Fibroblast of the aortic adventitia (primary cell): Measurements from ENCODE around the gene RASAL3. TPM values are rescaled to one million over a fixed set of nuclear protein-coding genes. Genes with fewer than 3 reads are reported as not detected.

Experiments used
- DNase-seq: peaks from one replicate; pipeline ENCODE4 v3.0.0-alpha.2; 2010; ENCODE audit warnings: low read depth
- H3K4me3 ChIP-seq: 2 replicates; pipeline ENCODE4 v1.5.1; 2011; ENCODE audit warnings: low read depth, mild to moderate bottlenecking, control low read depth, low read length, moderate library complexity
- CTCF ChIP-seq: IDR thresholded peaks from 2 replicates; pipeline ENCODE4 v1.5.1; 2011; ENCODE audit warnings: mild to moderate bottlenecking, low read length, control low read depth, inconsistent platforms; ENCODE audit not compliant: insufficient read depth
- total RNA-seq: library from RNA; depleted of rRNA; stranded (reverse); fragments of >200 nt; gene quantifications from 2 replicates; pipeline ENCODE4 v1.2.3, GENCODE V29; 2012; ENCODE audit warnings: low replicate concordance

Gene RASAL3
- total RNA-seq, 1 donor = not detected

- peak; percentile 88 for DNase-seq
- TF ChIP-seq CTCF = peak; percentile 64
- no peak overlapping the region for H3K4me3 ChIP-seq
Measured at GRCh38 chr19:15437355-15438123, 26.8 kb downstream of the RASAL3 start.

- no peak for DNase-seq
- no peak for TF ChIP-seq CTCF
- H3K4me3 ChIP-seq = no peak overlapping the region
Measured at GRCh38 chr19:15436826-15437110, 27.6 kb downstream of the RASAL3 start.

- TF ChIP-seq CTCF = no peak
- H3K4me3 ChIP-seq = no peak overlapping the region
- peak; percentile 71 for DNase-seq
Measured at GRCh38 chr19:15436012-15436825, 28.1 kb downstream of the RASAL3 start.

GRCh38 chr19:15433519-15434069 is 30.8 kb downstream of the RASAL3 start:
- peak overlapping the region; percentile 70 for H3K4me3 ChIP-seq
- TF ChIP-seq CTCF = no peak

GRCh38 chr19:15432629-15433518 is 31.5 kb downstream of the RASAL3 start:
- peak; percentile 82 for DNase-seq
- H3K4me3 ChIP-seq = peak overlapping the region; percentile 83
- no peak for TF ChIP-seq CTCF

More at GRCh38 chr19:15433519-15434069, 30.8 kb downstream of the RASAL3 start:
- no peak for DNase-seq

- peak overlapping the region; percentile 83 for H3K4me3 ChIP-seq
- TF ChIP-seq CTCF = no peak
- no peak for DNase-seq
Measured at GRCh38 chr19:15432018-15432494, 32.3 kb downstream of the RASAL3 start.
